Myocyte (in vitro differentiated cells): ENCODE data around the gene CRACDL. TPM values are rescaled to one million over a fixed set of nuclear protein-coding genes. Genes with fewer than 3 reads are reported as not detected.
"Not testable (repeated sequence)": the region's sequence is repeated elsewhere in the genome, so short reads cannot be mapped to it uniquely, and the experiment has no call there.

Experiments
- DNase-seq: peaks from one replicate; pipeline ENCODE4 v3.0.0-alpha.2; 2012; ENCODE audit warnings: low read depth
- total RNA-seq: library from RNA; depleted of rRNA; stranded (reverse); fragments of >200 nt; gene quantifications from 2 replicates; pipeline ENCODE4 v1.2.3, GENCODE V29; 2014

The CRACDL gene
- total RNA-seq, 1 donor from 2014 or later = 0.11 TPM

DNA sequence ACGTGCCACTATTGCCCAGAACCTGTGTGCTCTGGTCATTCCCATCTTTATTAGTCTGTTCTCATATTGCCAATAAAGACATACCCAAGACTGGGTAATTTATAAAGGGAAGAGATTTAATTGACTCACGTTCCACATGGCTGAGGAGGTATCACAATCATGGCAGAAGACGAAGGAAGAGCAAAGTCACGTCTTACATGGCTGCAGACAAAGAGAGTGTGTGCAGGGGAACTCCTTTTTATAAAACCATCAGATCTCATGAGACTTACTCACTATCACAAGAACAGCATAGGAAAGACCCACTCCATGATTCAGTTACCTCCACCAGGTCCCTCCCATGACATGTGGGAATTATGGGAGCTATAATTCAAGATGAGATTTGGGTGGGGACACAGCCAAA, 183.3 kb downstream of the CRACDL start:
- DNase-seq = not testable (repeated sequence)

DNA sequence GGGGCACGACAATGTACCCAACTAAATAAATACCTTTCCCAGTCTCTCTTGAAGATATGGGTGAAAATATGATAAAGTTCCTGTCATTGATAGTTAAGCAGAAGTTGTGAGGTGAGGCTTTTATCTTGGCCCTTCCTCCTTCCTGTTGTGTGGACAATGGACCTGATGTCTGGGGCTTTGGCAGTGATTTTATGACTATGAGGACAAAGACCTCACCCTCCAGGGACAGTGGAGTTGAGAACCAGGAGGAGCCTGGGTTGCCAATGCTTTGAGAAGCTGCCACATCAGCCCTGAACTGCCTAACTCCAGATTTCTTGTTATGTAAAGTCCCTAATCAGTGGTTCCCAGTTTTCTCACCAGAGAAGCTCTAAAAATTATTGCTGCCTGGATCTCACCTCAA, 184.3 kb downstream of the CRACDL start:
- no peak for DNase-seq

DNA sequence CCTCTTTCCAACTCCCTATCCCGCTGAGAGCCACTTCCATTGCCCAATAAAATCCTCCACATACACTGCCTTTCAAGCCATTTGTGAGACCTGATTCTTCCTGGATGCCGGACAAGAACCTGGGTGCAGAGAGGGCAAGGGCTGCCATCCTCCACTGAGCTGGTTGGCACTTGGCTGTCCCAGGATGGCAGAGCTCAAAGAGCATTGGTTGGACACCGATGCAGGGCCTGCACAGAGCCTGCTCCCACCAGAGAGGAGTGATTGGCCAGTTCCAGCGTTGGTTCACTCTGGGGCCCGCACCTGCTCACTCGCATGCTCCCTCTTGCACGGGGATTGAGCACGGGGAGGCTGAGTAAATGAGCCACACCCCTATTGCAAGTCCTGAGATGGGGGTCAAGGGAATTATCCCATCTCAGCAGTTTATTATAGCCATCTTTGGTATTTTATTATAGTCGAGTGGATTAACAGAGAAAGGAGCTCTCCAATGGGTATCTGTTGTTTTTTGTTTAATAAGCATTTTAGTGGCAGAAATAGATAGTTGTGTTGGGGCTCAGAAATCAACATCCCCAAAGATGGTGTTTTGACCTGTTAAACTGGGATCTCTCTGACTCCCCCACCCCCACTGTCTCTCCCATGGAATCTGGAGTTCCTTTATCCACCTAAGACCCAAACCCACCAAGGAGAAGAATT, 185.3 kb downstream of the CRACDL start:
- no peak for DNase-seq

DNA sequence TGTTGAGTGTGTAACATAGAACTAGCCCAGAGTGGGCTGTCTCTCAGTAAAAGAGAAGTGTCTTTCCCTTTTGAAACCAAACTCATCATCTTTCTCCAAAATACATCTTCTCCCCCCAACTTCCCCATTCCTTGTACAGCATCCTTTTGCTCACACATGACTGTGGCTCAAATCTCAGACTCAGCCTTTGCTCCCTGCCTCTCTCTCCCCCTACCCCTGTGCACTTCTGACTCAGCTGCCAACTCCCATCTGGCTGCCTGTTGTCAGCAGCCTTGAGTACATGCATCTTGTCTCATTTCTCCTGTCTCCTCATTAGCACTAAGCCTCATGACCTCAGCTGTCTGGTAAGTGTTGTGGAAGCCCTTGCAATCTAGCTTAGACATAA, 187.0 kb downstream of the CRACDL start:
- DNase-seq = no peak

DNA sequence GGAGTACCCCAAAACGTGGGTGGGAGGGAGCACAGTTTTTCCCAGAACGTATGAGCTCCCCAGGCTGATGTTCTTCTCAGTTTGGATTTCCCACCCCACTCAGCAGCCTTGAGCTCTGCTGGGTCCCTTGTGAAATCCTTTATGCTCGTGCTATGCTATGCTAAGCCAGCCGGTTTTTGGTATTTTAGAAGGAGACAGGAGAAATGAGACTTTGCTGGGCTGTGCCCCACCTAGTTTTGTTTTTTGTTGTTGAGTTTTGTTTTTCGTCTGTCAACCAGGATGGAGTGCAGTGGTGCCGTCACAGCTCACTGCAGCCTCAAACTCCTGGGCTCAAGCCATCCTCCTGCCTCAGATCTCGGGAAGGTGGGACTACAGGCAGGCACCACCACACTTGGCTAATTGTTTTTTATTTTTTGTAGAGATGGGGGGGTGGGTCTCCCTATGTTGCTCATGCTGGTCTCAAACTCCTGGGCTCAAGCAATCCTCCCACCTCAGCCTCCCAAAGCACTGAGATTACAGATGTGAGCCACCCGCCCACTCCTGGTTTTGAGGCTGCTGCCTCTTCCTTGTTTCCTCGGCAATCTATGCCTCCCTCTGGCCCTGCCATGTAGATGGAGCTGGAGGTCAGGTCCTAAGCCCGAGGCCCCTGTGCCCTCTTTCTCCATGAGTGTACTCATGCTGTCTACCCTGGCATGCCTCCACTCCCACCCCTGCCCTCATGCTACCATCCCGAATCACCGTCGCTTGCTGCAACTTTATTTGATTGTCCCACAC, 187.5 kb downstream of the CRACDL start:
- DNase-seq = no peak

DNA sequence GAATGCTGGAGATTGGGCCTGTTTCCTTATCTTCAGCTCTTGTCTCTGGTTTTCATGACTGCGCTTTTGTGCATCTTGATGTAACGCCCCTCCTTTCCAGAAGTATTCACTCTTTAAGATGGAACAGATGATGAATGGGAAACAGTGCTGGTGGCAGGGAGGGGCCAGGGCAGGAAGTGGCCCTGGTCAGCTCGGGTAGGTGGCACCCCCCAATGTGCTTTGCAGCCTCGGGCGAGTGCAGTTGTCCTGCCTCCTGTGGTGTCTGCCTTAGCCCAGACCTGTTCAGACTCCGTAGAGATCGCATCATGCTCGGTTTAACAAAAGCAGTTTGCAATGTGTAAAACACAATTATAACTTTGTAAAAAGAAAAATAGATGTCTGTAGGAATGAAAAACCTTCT, 188.1 kb downstream of the CRACDL start:
- DNase-seq = no peak

DNA sequence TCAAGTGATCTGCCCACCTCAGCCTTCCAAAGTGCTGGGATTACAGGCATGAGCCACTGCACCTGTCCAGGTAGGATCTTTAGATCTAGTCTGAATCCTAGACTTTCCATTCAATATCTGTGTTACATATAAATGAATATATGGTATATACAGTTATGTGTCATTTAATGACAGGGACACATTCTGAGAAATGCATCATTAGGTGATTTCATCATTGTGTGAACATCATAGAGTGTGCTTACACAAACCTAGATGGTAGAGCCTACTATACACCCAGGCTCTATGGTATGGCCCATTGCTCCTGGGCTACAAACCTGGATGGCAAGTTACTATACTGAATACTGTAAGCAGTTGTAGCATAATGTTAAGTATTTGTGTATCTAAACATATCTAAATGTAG, 189.6 kb downstream of the CRACDL start:
- no peak for DNase-seq

DNA sequence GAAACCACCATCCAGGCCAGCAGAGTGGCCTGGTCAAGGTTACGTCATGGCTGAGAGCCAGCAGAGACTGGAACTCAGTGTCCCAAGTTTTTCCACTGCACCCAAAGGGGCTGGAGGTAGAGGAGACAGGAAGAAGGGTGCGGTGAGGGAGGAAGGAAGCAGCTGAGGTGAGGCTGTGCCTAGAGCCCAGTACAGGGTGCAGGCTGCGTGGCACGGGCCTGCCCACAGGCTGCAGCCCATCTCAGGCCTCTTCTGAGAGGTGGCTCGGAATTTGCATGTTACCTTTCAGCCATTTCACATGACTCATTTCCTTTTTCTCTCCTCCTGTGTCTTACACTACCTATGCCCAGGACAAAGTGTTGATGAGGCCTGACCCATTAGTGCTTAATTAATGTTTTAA, 191.4 kb downstream of the CRACDL start:
- no peak for DNase-seq

Other genes starting within 250 kb of the CRACDL start
- 0.16 and 2.0 TPM in 2 replicates for gene MGAT4A, start 205.1 kb downstream of the CRACDL start, total RNA-seq
- 0.78 TPM in 1 of 2 replicates, not detected in the other for gene C2orf15, start 205.5 kb upstream of the CRACDL start, total RNA-seq
- 2.4 and 5.9 TPM in 2 replicates for gene TSGA10, start 218.7 kb upstream of the CRACDL start, total RNA-seq
- gene LIPT1, start 218.7 kb upstream of the CRACDL start, total RNA-seq = 5.0 and 5.9 TPM in 2 replicates
- gene MITD1, start 244.8 kb upstream of the CRACDL start, total RNA-seq = 30.3 and 31.1 TPM in 2 replicates
- gene MRPL30, start 245.0 kb upstream of the CRACDL start, total RNA-seq = 53.2 and 65.8 TPM in 2 replicates